Spleen (tissue), 11 donors: ENCODE results near the gene TGFBR3L. TPM values are rescaled to one million over a fixed set of nuclear protein-coding genes. Genes with fewer than 3 reads are reported as not detected.
A peak's percentile ranks its signal among the peaks of the same experiment; 100 is the strongest.
"Not testable (repeated sequence)": the region's sequence is repeated elsewhere in the genome, so short reads cannot be mapped to it uniquely, and the experiment has no call there.

ENCODE experiments used
- DNase-seq: peaks from one replicate; pipeline ENCODE4 v3.0.0-alpha.2; 2020
- H3K27ac ChIP-seq, 8 donors: fragments of 200-600 bp; sonication (generic) in 7 of 8; 1 replicate in 4 of 8; 2 replicates in 4 of 8; pipeline versions ENCODE4 v1.5.0 to v1.8.0; 2016 to 2021; ENCODE audit warnings: inconsistent platforms in 4 of 8, mild to moderate bottlenecking in 4 of 8, moderate library complexity in 1 of 8
- H3K27me3 ChIP-seq, 7 donors: fragments of 200-600 bp; sonication (generic) in 6 of 7; replicated peaks in 1 of 7; 1 replicate in 4 of 7; 2 replicates in 3 of 7; pipeline versions ENCODE4 v1.5.0 to v1.8.0; 2016 to 2021; ENCODE audit warnings: inconsistent platforms in 3 of 7, mild to moderate bottlenecking in 1 of 7
- H3K36me3 ChIP-seq, 6 donors: fragments of 200-600 bp; sonication (generic) in 5 of 6; 1 replicate in 4 of 6; 2 replicates in 2 of 6; pipeline versions ENCODE4 v1.5.0 to v1.8.0; 2016 to 2021; ENCODE audit warnings: inconsistent platforms in 2 of 6
- H3K4me1 ChIP-seq, 6 donors: fragments of 200-600 bp; sonication (generic) in 5 of 6; 1 replicate in 3 of 6; 2 replicates in 3 of 6; pipeline versions ENCODE4 v1.5.0 to v1.8.0; 2016 to 2021; ENCODE audit warnings: inconsistent platforms in 3 of 6
- H3K4me3 ChIP-seq, 8 donors: fragments of 200-600 bp; sonication (generic) in 7 of 8; 1 replicate in 4 of 8; 2 replicates in 4 of 8; pipeline versions ENCODE4 v1.5.0 to v1.8.0; 2016 to 2021; ENCODE audit warnings: inconsistent platforms in 4 of 8, mild to moderate bottlenecking in 4 of 8, moderate library complexity in 2 of 8
- H3K9me3 ChIP-seq, 8 donors: fragments of 200-600 bp; sonication (generic) in 7 of 8; 1 replicate in 4 of 8; 2 replicates in 4 of 8; pipeline versions ENCODE4 v1.5.0 to v1.8.0; 2016 to 2021; ENCODE audit warnings: inconsistent platforms in 4 of 8
- POLR2A ChIP-seq, 3 donors: fragments of 450-650 bp; IDR thresholded peaks; one replicate each; pipeline ENCODE4 v1.5.1; 2017; ENCODE audit warnings: antibody characterized with exemption in 3 of 3, mild to moderate bottlenecking in 1 of 3
- POLR2AphosphoS5 ChIP-seq, 3 donors: sonication (generic); formaldehyde crosslinking; IDR thresholded peaks; one replicate each; pipeline ENCODE4 v1.5.1; 2017; ENCODE audit warnings: antibody characterized with exemption in 3 of 3
- WGBS, 5 donors: extraction: QIAGEN DNeasy Blood & Tissue Kit in 3 of 5; methylation state at CpG; one replicate each; pipeline versions ENCODE4 v1.1.5 to v1.1.7; 2013 to 2018; 5-methylcytosine and 5-hydroxymethylcytosine counted together
- intact Hi-C: fragments of 100-400 bp; cut with DNase I; formaldehyde crosslinking; loops from one replicate; pipeline ENCODE4 v1.15.0; 2023; ENCODE audit warnings: low total_unique reads
- polyA plus RNA-seq, 3 donors: library from polyadenylated mRNA; stranded (reverse); fragments of 200-250 nt; gene quantifications; one replicate each; pipeline ENCODE4 v1.2.1, GENCODE V29; 2013
- total RNA-seq, 7 donors: library from RNA; depleted of rRNA in 3 of 7; stranded (reverse); fragments of >200 nt in 3 of 7; fragmentation: NEBNext Ultra II Directional in 4 of 7; extraction: Animal tissue kit (Norgen Biotek cat#: 25700) in 4 of 7; gene quantifications; one replicate each; pipeline versions ENCODE4 v1.1.0 to v1.2.1, GENCODE V29; 2016 to 2021
- TF ChIP-seq, protein P1 (sequence below), 11 experiments: fragments of 200-600 bp in 7 of 11; fragments of 450-650 bp in 4 of 11; sonication (generic) in 4 of 11; IDR thresholded peaks in 8 of 11; conservative IDR thresholded peaks in 3 of 11; 1 replicate in 7 of 11; 2 replicates in 4 of 11; pipeline versions ENCODE4 v1.4.0 to v1.8.0; 2016 to 2021; ENCODE audit warnings: antibody characterized with exemption in 11 of 11, inconsistent platforms in 4 of 11, mild to moderate bottlenecking in 1 of 11
- donor health status: healthy with polysubstance abuse.
- donor health status: DM: no; HTN: no; CAD: no; lungs with moderate emphysema.
- donor health status: DM: no; HTN: no; CAD: no.
- donor health status: Bipolar disorder and iron deficiency.
- donor health status: healthy.
- donor health status: DM: no; HTN: no; CAD: no.
- donor health status: DM: yes; HTN: yes; CAD: no.

TGFBR3L gene
- total and polyA plus RNA-seq, 10 donors: 0.11 TPM; not detected in 9

DNA sequence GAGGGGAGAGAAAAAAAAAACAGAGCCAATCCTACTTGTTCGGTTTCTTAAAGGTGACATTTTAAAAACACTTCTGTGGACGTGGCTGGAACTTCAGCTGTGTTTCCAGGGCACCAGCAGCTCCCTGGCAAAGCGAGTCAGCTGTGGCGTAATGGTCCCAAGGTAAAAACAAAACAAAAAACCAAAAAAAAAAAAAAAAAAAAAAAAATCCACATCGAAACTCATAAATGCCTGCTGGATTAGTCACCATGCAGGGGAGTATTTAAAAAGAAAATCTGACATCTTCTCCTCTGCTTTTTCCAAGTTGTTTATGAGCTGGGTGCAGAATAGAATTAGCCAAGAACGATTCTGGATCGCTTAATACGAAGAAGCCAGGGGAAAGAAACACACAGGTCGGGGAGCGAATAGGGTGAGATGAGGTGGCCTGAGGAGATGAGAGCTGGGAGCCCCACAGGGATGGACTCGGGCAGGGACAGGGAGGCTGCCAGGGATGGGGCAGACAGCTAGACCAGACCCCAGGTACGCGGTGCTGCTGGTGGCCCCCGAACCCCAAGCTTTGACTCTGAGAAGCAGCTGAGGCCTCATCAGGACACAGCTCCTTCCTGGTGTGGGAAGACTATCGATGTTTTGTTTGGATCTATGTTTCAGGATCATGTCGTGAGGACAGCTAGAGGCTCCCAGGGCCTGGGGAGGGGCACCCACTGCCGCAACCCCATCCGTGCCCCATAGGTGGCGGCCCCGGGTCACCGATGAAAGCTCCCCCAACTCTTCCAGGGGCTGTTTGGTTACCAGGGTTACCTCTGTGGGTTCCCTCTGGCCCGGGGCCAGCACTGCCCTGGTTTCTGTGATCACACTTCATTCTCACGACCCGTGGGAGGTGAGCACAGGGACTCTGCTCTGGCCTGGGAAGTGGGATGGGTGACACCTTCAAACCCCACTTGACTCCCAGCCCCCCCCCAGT, 14.4 kb downstream of the TGFBR3L start:
- H3K9me3 ChIP-seq: no peaks in the 10 kb centered on the region
- 58 to 77% (median 66%) methylated on average over 24 of the region's 24 CpGs for WGBS, 5 donors
- intact Hi-C loops: no loop called here
- no peak for DNase-seq
- H3K36me3 ChIP-seq: peaks cover 4 to 58% (median 38%) of the 10 kb centered on the region in 6 donors
- H3K4me1 ChIP-seq: peaks cover 11 to 94% (median 61%) of the 10 kb centered on the region in 6 donors
- peak overlapping the region; percentile 32 to 84 (median 73) for H3K27ac ChIP-seq
- H3K4me3 ChIP-seq: no peak overlapping the region
- peaks cover 0 to 14% (median 0%) of the 10 kb centered on the region in 7 donors for H3K27me3 ChIP-seq
- peak in 2 of 3 donors; percentile 24 to 43 for TF ChIP-seq POLR2AphosphoS5 (IDR thresholded peaks at IDR 0.05)
- TF ChIP-seq, protein P1, sequence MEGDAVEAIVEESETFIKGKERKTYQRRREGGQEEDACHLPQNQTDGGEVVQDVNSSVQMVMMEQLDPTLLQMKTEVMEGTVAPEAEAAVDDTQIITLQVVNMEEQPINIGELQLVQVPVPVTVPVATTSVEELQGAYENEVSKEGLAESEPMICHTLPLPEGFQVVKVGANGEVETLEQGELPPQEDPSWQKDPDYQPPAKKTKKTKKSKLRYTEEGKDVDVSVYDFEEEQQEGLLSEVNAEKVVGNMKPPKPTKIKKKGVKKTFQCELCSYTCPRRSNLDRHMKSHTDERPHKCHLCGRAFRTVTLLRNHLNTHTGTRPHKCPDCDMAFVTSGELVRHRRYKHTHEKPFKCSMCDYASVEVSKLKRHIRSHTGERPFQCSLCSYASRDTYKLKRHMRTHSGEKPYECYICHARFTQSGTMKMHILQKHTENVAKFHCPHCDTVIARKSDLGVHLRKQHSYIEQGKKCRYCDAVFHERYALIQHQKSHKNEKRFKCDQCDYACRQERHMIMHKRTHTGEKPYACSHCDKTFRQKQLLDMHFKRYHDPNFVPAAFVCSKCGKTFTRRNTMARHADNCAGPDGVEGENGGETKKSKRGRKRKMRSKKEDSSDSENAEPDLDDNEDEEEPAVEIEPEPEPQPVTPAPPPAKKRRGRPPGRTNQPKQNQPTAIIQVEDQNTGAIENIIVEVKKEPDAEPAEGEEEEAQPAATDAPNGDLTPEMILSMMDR (IDR thresholded peaks at IDR 0.05 in 8 of 11, conservative IDR thresholded peaks at IDR 0.05 in 3 of 11): peak in 6 of 11 experiments; percentile 12 to 63 (median 38)
- TF ChIP-seq POLR2A (IDR thresholded peaks at IDR 0.05): no peak

DNA sequence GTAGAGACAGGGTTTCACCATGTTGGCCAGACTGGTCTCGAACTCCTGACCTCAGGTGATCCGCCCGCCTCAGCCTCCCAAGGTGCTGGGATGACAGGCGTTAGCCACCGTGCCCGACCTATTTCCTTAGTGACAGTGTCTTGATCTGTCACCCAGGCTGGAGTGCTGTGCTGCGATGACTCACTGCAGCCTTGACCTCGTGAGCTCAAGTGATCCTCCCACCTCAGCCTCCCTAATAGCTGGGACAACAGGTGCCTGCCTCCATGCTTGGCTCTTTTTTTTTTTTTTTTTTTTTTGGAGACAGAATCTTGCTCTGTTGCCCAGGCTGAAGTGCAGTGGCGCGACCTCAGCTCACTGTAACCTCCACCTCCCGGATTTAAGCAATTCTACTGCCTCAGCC, 15.4 kb downstream of the TGFBR3L start:
- DNase-seq, intact Hi-C loops, H3K27me3 ChIP-seq, H3K4me3 ChIP-seq, H3K9me3 ChIP-seq: not testable (repeated sequence)
- Histone ChIP-seq H3K36me3 (peaks cover 4 to 68% (median 47%) of the 10 kb centered on the region in 6 donors), H3K4me1 (peaks cover 8 to 93% (median 60%) of the 10 kb centered on the region in 6 donors), H3K27ac (peak overlapping the region in 5 of 8 donors; percentile 67 to 84 (median 83))
- WGBS, 5 donors: 58 to 82% (median 79%) methylated on average over 8 to 11 of the region's 11 CpGs

DNA sequence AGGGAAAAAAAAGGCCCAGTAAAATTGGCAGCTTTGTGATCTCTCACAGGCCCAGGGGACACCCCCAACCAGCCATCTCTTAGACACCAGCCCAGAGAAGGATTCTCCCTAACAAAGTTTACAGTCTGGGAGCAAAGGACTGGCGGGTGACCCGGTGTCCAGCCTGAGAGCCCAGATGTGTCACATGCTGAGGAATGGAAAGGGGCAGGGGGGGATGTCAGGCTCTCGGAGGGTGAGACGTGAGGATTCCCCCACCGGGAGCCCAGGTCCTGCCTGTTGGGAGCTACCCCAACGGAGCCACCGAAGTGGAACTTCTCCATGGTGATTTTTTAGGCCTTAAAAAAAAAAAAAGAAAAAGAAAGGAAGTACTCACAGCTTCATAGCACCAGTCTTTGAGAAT, 16.1 kb downstream of the TGFBR3L start:
- WGBS, 5 donors: 79 to 89% (median 87%) methylated on average over 7 of the region's 7 CpGs
- TF ChIP-seq POLR2AphosphoS5 (IDR thresholded peaks at IDR 0.05) (no peak), POLR2A (IDR thresholded peaks at IDR 0.05) (no peak)
- TF ChIP-seq, protein P1 (IDR thresholded peaks at IDR 0.05 in 8 of 11, conservative IDR thresholded peaks at IDR 0.05 in 3 of 11): no peak
- H3K9me3 ChIP-seq: no peaks in the 10 kb centered on the region
- H3K4me1 ChIP-seq: peaks cover 8 to 86% (median 54%) of the 10 kb centered on the region in 6 donors
- no peak for DNase-seq
- intact Hi-C loops: no loop called here
- peaks cover 4 to 76% (median 55%) of the 10 kb centered on the region in 6 donors for H3K36me3 ChIP-seq
- no peak overlapping the region for H3K4me3 ChIP-seq
- peak overlapping the region; percentile 48 to 85 (median 81) for H3K27ac ChIP-seq
- H3K27me3 ChIP-seq: peaks cover 0 to 1% (median 0%) of the 10 kb centered on the region in 7 donors

DNA sequence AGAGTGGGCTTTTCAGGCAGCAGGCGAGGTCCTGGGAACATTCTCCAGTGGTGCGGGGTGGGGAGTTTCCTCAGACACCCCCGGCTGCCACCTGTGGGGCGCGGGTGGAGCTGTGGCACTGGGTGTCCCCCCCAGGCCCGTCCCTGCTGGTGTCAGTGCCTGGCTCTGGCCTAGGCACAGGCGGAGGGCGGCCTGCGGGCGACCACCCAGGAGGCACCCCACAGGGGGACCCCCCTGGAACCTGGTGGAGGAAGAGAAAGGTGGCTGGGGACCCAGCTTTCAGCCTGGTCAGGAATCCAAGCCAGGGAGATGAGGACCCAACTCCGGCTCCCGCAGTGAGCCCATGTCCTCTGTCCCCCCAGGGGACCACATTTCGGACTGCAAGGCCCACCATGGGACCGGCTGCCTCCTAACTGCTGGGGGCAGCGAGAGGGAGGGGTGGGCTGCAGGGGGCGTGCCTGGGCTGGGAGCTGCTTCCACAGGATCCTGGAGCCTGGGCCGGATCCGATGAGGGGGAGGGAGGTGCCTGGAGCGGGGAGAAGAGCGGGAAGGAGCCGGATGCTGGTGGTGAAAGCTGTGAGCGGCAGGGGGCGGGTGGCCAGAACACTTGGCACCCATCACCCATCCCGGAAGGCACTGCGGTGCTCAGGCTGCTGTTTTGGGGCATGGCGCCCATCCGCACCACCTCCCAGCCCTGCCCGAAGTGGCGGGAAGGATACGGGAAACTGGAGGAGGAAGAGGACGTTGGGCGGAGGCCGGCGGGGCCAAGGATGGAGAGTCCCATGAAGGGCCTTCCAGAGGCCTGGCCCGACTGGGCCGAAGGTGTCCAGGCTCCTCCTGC, 16.8 kb downstream of the TGFBR3L start:
- Histone ChIP-seq H3K9me3 (no peaks in the 10 kb centered on the region), H3K27ac (peak overlapping the region; percentile 48 to 85 (median 81)), H3K4me1 (peaks cover 5 to 82% (median 50%) of the 10 kb centered on the region in 6 donors), H3K4me3 (peak overlapping the region in 1 of 8 donors; percentile 56), H3K36me3 (peaks cover 4 to 83% (median 62%) of the 10 kb centered on the region in 6 donors), H3K27me3 (no peaks in the 10 kb centered on the region)
- 76 to 89% (median 85%) methylated on average over 34 to 36 of the region's 36 CpGs for WGBS, 5 donors
- peak; percentile 79 to 87 (median 85) for TF ChIP-seq POLR2AphosphoS5 (IDR thresholded peaks at IDR 0.05)
- TF ChIP-seq, protein P1 (IDR thresholded peaks at IDR 0.05 in 8 of 11, conservative IDR thresholded peaks at IDR 0.05 in 3 of 11): no peak
- DNase-seq: peak; percentile 87
- intact Hi-C loops: no loop called here
